Glutamatergic neuron (in vitro differentiated cells): Measurements from ENCODE around the gene SURF2. TPM values are rescaled to one million over a fixed set of nuclear protein-coding genes. Genes with fewer than 3 reads are reported as not detected.

ENCODE experiments used
- DNase-seq: peaks from one replicate; pipeline ENCODE4 v3.0.0; 2022
- H3K27ac Mint-ChIP-seq: one replicate; pipeline ENCODE4 v1.8.0; 2020; ENCODE audit warnings: mild to moderate bottlenecking, mixed read lengths, inconsistent platforms; ENCODE audit not compliant: unreplicated experiment
- H3K27me3 Mint-ChIP-seq: one replicate; pipeline ENCODE4 v1.8.0; 2020; ENCODE audit warnings: mild to moderate bottlenecking, moderate library complexity, mixed read lengths, inconsistent platforms; ENCODE audit not compliant: unreplicated experiment
- H3K36me3 Mint-ChIP-seq: one replicate; pipeline ENCODE4 v1.8.0; 2020; ENCODE audit warnings: mild to moderate bottlenecking, mixed read lengths, inconsistent platforms; ENCODE audit not compliant: unreplicated experiment
- H3K4me1 Mint-ChIP-seq: one replicate; pipeline ENCODE4 v1.8.0; 2020; ENCODE audit warnings: mild to moderate bottlenecking, low read depth, mixed read lengths, inconsistent platforms; ENCODE audit not compliant: unreplicated experiment
- H3K4me3 Mint-ChIP-seq: one replicate; pipeline ENCODE4 v1.8.0; 2020; ENCODE audit warnings: mild to moderate bottlenecking, mixed read lengths, inconsistent platforms; ENCODE audit not compliant: unreplicated experiment
- H3K9me3 Mint-ChIP-seq: one replicate; pipeline ENCODE4 v1.8.0; 2020; ENCODE audit warnings: mild to moderate bottlenecking, moderate library complexity, mixed read lengths, inconsistent platforms; ENCODE audit not compliant: unreplicated experiment
- total RNA-seq: library from RNA; stranded (reverse); fragmentation: NEBNext Ultra II Directional; extraction: Animal tissue kit (Norgen Biotek cat#: 25700); gene quantifications from one replicate; pipeline ENCODE4 v1.2.1, GENCODE V29; 2021; ENCODE audit not compliant: unreplicated experiment
- TF ChIP-seq, protein P1 (sequence below): fragments of 200-600 bp; sonication (generic); IDR thresholded peaks from one replicate; pipeline ENCODE4 v1.5.0; 2021; ENCODE audit not compliant: partially characterized antibody, unreplicated experiment

SURF2 gene
- total RNA-seq, 1 donor from 2014 or later: 24.0 TPM

DNA sequence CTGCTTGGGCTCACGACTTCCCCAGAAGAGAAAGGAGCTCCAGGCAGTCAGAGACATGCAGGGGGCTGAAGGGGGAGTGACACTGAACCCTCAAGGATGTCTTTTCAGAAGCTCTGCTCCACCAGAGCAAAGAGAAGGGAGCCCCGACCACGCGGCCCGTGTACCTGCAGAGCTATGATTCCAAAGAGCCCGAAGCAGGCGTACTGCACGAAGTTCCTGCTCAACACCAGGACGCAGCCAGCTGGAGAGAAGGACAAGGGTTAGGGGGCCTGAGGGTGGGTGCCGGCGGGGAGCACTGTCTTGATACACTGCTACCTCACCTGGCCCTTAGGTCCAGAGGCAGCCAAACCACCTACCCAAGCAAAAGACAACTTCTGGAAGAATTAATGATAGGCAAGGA is 10.1 kb downstream of the SURF2 start:
- Mint-ChIP-seq H3K36me3 (no peaks in the 10 kb centered on the region), H3K27ac (no peak overlapping the region), H3K4me1 (peaks cover 24% of the 10 kb centered on the region), H3K9me3 (peaks cover 2% of the 10 kb centered on the region), H3K27me3 (no peaks in the 10 kb centered on the region), H3K4me3 (no peak overlapping the region)
- TF ChIP-seq, protein P1, sequence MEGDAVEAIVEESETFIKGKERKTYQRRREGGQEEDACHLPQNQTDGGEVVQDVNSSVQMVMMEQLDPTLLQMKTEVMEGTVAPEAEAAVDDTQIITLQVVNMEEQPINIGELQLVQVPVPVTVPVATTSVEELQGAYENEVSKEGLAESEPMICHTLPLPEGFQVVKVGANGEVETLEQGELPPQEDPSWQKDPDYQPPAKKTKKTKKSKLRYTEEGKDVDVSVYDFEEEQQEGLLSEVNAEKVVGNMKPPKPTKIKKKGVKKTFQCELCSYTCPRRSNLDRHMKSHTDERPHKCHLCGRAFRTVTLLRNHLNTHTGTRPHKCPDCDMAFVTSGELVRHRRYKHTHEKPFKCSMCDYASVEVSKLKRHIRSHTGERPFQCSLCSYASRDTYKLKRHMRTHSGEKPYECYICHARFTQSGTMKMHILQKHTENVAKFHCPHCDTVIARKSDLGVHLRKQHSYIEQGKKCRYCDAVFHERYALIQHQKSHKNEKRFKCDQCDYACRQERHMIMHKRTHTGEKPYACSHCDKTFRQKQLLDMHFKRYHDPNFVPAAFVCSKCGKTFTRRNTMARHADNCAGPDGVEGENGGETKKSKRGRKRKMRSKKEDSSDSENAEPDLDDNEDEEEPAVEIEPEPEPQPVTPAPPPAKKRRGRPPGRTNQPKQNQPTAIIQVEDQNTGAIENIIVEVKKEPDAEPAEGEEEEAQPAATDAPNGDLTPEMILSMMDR: no peak
- DNase-seq: no peak

DNA sequence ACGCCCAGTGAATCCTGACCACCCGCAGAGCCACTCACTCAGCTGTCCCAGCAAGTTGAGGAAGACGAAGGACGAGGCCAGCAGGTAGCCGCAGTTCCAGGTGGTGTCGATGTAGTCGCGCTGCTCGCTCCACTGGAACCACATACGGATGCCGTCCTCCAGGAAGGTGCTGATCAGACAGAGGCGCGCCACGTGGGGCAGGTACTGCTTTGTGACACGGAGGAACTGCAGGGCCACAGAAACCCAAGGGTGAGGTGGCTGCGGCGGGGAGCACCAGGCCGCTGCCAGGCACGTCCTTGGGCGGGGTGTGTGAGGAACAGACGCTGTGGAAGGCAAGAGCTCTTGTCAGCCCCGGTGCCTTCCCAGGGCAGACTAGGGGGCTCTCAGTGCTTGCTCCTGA is 10.9 kb downstream of the SURF2 start:
- H3K27ac Mint-ChIP-seq: no peak overlapping the region
- no peaks in the 10 kb centered on the region for H3K36me3 Mint-ChIP-seq
- DNase-seq: no peak
- H3K9me3 Mint-ChIP-seq: peaks cover 2% of the 10 kb centered on the region
- peaks cover 24% of the 10 kb centered on the region for H3K4me1 Mint-ChIP-seq
- H3K27me3 Mint-ChIP-seq: no peaks in the 10 kb centered on the region
- H3K4me3 Mint-ChIP-seq: no peak overlapping the region
- TF ChIP-seq, protein P1: no peak

DNA sequence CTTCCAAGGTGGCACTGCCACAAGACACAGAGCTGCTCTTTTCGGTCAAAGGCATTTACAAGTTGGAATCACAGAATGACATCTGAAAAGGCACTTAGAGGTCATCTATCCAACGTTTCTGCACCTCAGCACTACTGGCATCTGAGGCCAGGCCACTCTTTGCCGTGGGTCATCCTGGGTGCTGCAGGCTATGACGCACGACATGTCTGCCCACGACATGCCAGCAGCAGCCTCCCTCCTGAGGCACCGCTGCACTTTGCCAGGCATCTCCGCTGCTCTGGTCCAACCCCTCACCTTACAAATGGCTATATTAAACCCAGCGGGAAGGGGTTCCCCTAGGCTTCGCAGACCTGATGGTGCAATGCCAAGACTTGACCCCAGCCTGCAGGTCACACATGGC is 11.4 kb downstream of the SURF2 start:
- Mint-ChIP-seq H3K9me3 (peaks cover 2% of the 10 kb centered on the region), H3K36me3 (no peaks in the 10 kb centered on the region), H3K4me3 (no peak overlapping the region), H3K27ac (no peak overlapping the region), H3K27me3 (no peaks in the 10 kb centered on the region), H3K4me1 (peaks cover 28% of the 10 kb centered on the region)
- TF ChIP-seq, protein P1: no peak
- no peak for DNase-seq

DNA sequence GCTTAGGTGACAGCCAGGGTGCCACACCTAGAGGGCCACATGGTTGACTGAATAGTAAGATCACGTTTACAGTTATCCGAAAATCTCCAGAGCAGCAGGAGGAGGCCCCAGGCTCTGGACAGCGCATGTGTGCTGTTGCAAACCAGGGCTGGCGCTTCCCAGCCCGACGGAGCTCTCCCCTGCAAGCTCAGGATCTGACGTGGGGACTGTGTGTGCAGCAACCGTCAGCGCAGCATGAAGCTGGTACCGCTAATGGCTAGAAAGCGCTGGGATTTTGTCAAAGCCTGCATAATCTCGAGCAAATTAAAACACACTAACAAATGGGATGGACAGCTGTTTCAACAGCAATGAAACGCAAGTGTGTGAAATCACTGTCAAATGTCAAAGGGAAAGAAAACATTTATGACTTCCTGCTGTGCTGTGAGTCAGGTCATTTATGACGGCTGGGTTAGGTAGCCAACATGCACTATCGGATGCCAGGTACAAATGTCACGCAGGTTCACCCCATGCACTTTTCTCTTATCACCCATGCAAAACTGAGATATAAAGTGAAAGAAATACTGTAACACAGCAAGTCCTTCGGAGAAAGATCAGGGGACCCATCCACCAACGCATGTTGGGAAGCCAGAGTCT is 12.0 kb downstream of the SURF2 start:
- Mint-ChIP-seq H3K27me3 (no peaks in the 10 kb centered on the region), H3K4me1 (peaks cover 28% of the 10 kb centered on the region), H3K27ac (peak overlapping the region; percentile 78), H3K9me3 (peaks cover 2% of the 10 kb centered on the region), H3K4me3 (peak overlapping the region; percentile 73), H3K36me3 (no peaks in the 10 kb centered on the region)
- TF ChIP-seq, protein P1: no peak
- DNase-seq: no peak

DNA sequence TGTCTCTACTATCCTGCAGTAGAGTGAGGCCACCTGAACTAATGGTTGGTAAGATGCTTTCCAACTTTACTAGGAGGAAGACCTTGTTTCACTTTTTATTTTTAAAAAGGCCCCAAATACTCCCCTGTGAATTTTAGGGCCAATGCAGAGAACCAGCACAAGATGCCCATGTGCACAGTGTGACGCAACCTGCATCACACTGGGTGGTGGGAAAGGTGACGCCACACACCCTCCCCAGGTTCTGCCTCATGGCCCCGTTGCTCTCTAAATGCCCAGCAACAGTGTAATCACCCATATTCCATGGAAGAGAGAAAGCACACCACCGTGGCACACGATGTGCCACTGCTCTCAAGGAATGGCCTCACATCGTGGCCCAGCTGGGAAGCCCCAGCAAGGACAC is 13.1 kb downstream of the SURF2 start:
- H3K36me3 Mint-ChIP-seq: no peaks in the 10 kb centered on the region
- H3K27me3 Mint-ChIP-seq: no peaks in the 10 kb centered on the region
- peak overlapping the region; percentile 78 for H3K27ac Mint-ChIP-seq
- H3K4me1 Mint-ChIP-seq: peaks cover 28% of the 10 kb centered on the region
- H3K9me3 Mint-ChIP-seq: peaks cover 2% of the 10 kb centered on the region
- peak overlapping the region; percentile 57 for H3K4me3 Mint-ChIP-seq
- TF ChIP-seq, protein P1: no peak
- no peak for DNase-seq
